ENCODE data around the gene POGZ. TPM values are rescaled to one million over a fixed set of nuclear protein-coding genes. Genes with fewer than 3 reads are reported as not detected.

The POGZ gene
- total RNA-seq, 1 experiment from 2014 or later, result 102 TPM

- Histone ChIP-seq H3K18ac (ENCODE audit: insufficient read length, low read depth, low read length) (no peak overlapping the region), H3K4me2 (ENCODE audit: insufficient read depth, insufficient read length, low read length) (no peak overlapping the region), H2BK12ac (ENCODE audit: insufficient read length, low read depth, low read length) (no peak overlapping the region), H3K79me2 (ENCODE audit: insufficient read depth, low read length) (peaks cover 40% of the 10 kb centered on the region; the same call in 1 of the 2 replicates), H3K27ac (ENCODE audit: insufficient read length, low read depth, low read length) (no peak overlapping the region), H2BK20ac (ENCODE audit: low read depth, low read length, poor library complexity, severe bottlenecking) (no peak overlapping the region), H2AFZ (ENCODE audit: low read length) (no peak overlapping the region), H3K4me1 (ENCODE audit: insufficient read depth, low read length) (no peaks in the 10 kb centered on the region; the same call in 1 of the 2 replicates), H2BK5ac (ENCODE audit: insufficient read length, low read length) (no peak overlapping the region), H2AK5ac (ENCODE audit: insufficient read length, low read length) (no peak overlapping the region), H4K91ac (ENCODE audit: insufficient read length, low read depth, low read length) (no peak overlapping the region), H4K5ac (ENCODE audit: insufficient read length, low read depth, low read length) (no peak overlapping the region), H3K27me3 (ENCODE audit: insufficient read depth, low read length) (no peaks in the 10 kb centered on the region), H4K20me1 (ENCODE audit: control insufficient read depth, insufficient read depth, insufficient read length) (no peaks in the 10 kb centered on the region), H2BK120ac (ENCODE audit: low read depth, low read length, poor library complexity, severe bottlenecking) (no peak overlapping the region), H3K56ac (ENCODE audit: insufficient read length, low read depth, low read length) (no peak overlapping the region), H3K23me2 (ENCODE audit: insufficient read length, low read depth, low read length, poor library complexity, severe bottlenecking) (peaks cover 5% of the 10 kb centered on the region), H3K79me1 (ENCODE audit: insufficient read depth, low read depth, low read length, poor library complexity, severe bottlenecking) (peaks cover 8% of the 10 kb centered on the region), H4K8ac (replicated peaks; ENCODE audit: insufficient read length, low read depth, low read length) (no peak overlapping the region), H3T11ph (ENCODE audit: low read length) (no peak overlapping the region), H3K9me3 (ENCODE audit: control insufficient read depth, low read depth, low read length) (no peaks in the 10 kb centered on the region), H3K14ac (ENCODE audit: insufficient read depth, low read length) (no peak overlapping the region), H3K9ac (ENCODE audit: extremely low read depth, insufficient read length, low read length) (no peak overlapping the region), H3K23ac (ENCODE audit: insufficient read length, low read depth, low read length) (no peak overlapping the region), H3K4ac (ENCODE audit: low read depth, low read length) (no peak overlapping the region), H2BK15ac (ENCODE audit: low read depth, low read length) (no peak overlapping the region)
- Mint-ChIP-seq H3K27ac (no peak overlapping the region), H3K4me1 (peaks cover 9 to 13% of the 10 kb centered on the region in 2 experiments), H3K9me3 (no peaks in the 10 kb centered on the region), H3K4me3 (no peak overlapping the region), H3K27me3 (ENCODE audit: low read depth) (no peaks in the 10 kb centered on the region; the same call in 1 of the 2 replicates), H3K36me3 (ENCODE audit: insufficient read depth in 1 of 3, low read depth in 3 of 3) (peaks cover 0 to 5% (median 0%) of the 10 kb centered on the region in 3 experiments; a peak in 3 of 7 replicates)
- no peak for DNase-seq
- WGBS (ENCODE audit: extremely low coverage, insufficient read length, low lambda C conversion rate), result no CpG with 5 or more reads among the region's 1 CpG
- no peak for TF ChIP-seq CTCF (conservative IDR thresholded peaks at IDR 0.05)
Observed at GRCh38 chr1:151455966-151456365, 3.3 kb downstream of the POGZ start.

All from H9 (cell line).